CD4-positive, alpha-beta T cell treated with Interleukin-6 at 100 ng/mL for 8 hours (primary cell): ENCODE data around the gene PSMG3.
A peak's percentile ranks its signal among the peaks of the same experiment; 100 is the strongest.
"Not testable (repeated sequence)": the region's sequence is repeated elsewhere in the genome, so short reads cannot be mapped to it uniquely, and the experiment has no call there.

Source experiments
- DNase-seq: peaks from one replicate; pipeline ENCODE4 v3.0.0-alpha.2; 2020; ENCODE audit warnings: mixed read lengths, low spot score

The PSMG3 gene

GRCh38 chr7:1533547-1534329 is 36.1 kb downstream of the PSMG3 start:
- no peak for DNase-seq

DNA sequence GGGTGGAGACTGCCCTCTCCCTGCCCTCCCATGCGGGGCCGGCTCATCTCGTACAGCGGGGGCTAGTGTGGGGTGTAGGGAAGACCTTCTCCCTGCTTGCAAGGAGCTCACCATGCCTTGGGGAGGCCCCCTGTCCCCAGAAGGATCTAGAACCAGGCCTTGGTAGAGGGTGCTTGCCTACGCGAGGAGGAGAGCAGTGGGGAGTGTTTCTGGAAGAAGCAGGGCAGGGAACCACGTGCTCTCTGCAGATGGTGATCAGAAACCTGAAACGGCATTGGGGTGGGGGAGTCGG is 36.6 kb downstream of the PSMG3 start:
- DNase-seq: no peak

DNA sequence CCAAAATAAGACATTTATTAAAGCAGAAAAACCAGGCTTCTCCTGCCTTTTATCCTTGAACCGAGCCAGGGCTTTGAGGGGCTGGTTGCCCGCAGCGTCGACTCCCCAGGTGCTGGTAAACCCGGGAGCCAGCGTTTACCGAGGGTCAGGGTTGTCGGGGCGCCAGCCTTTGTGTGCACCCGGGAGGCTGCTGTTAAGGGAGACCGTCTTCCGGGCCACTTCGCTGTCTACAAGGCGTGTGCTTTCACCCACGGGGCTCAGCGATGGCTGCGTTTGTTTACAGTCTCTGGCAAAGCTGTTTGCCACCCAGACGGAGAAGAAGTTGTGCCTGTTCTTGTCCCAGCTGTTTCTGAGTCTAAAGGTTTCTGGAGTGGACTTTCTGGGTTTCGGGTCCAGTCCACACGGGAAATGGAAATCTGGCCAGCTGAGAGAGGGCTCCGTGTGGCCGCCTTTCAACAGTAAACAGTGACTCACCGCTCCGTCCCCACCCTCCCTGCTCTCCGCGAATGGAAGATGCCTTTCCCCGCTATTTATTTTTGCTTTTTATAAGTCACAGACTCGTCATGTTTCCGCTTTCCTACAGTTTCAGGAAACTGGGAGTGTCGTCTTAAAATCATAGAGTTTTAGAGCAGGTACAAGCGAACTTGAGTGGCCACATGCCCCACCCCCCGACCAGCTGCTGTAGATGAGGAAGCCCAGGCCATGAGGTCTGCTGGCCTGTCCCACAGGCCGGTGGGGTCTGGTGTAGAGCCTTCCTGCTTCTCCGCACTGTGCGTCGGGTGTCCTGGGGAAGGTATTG is 37.2 kb downstream of the PSMG3 start:
- peak; percentile 56 for DNase-seq

GRCh38 chr7:1531979-1532455 is 37.8 kb downstream of the PSMG3 start:
- DNase-seq: no peak

GRCh38 chr7:1531263-1531978 is 38.4 kb downstream of the PSMG3 start:
- DNase-seq: peak; percentile 42

DNA sequence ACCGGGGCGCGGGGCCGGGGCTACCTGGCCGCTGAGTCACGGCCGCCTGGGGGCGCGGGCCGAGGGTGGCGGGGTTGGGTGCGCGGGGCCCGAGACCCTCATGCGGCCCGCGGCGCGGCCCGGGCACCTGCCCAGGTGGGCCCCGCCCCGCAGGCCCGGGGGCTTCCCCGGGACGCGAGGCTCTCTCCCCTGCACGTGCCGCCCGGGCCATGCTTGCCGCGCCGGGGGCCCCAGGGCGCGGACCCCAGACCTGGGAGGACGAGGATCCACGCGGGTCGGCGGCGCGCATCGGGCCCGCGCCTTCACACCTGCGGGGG is 38.9 kb downstream of the PSMG3 start:
- no peak for DNase-seq

GRCh38 chr7:1529383-1530116 is 40.3 kb downstream of the PSMG3 start:
- no peak for DNase-seq

GRCh38 chr7:1526271-1526754 is 43.5 kb downstream of the PSMG3 start:
- no peak for DNase-seq

DNA sequence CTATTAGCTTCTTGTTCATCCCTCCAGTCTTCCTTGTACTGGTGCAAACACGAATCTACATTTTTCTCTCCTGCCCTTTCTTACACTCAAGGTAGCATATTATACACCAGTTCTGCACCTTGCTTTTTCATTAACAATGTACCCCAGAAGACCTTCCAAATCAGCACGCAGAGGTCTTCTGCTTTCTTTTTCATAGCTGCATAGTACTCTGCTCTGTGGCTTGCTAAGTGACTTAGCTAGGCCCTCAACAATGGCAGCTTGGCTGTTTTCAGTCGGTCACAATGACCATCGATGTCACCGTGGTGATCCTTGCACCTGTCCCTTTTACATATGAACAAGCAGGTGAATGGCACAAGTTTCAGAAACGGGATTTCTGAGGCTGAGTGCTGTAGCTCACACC is 44.4 kb downstream of the PSMG3 start:
- no peak for DNase-seq

GRCh38 chr7:1523844-1524243 is 46.0 kb downstream of the PSMG3 start:
- DNase-seq: no peak

- no peak for DNase-seq
Measured at GRCh38 chr7:1523208-1523607, 46.6 kb downstream of the PSMG3 start.

DNA sequence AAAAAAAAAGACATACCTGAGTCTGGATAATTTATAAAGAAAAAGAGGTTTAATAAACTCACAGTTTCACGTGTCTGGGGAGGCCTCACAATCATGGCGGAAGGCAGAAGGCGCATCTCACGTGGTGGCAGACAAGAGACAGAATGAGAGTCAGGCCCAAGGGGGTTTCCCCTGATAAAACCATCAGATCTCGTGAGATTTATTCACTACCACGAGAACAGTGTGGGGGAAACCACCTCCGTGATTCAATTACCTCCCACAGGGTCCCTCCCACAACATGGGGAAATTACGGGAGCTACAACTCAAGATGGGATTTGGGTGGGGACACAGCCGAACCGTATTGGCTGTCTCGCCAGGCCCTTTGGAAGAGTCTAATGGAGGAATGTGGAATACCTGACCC is 48.4 kb downstream of the PSMG3 start:
- DNase-seq: no peak

GRCh38 chr7:1520539-1521234 is 49.1 kb downstream of the PSMG3 start:
- DNase-seq: no peak

- DNase-seq: not testable (repeated sequence)
Measured at GRCh38 chr7:1519322-1519922, 50.4 kb downstream of the PSMG3 start.
